Measurements from ENCODE around the gene BNIP1. TPM values are rescaled to one million over a fixed set of nuclear protein-coding genes. Genes with fewer than 3 reads are reported as not detected.

The BNIP1 gene
- total and polyA plus RNA-seq, 2 donors (not counting 3 experiments of a cell fraction or from before 2014, with no cell fraction given): 19.7 to 22.6 TPM

- H3K4me2 ChIP-seq (ENCODE audit: insufficient read depth, low read length): no peak overlapping the region
- H4K20me1 ChIP-seq (replicated peaks; ENCODE audit: control insufficient read depth, extremely low read depth, insufficient read depth, low read length): no peaks in the 10 kb centered on the region
- no peak overlapping the region for H3K4me3 ChIP-seq (replicated peaks in 1 of 3; ENCODE audit: insufficient read depth in 1 of 3, low read depth in 1 of 3, low read length in 3 of 3)
- no peak overlapping the region for H3K27ac ChIP-seq (ENCODE audit: insufficient read depth, low read depth, low read length)
- no peaks in the 10 kb centered on the region for H3K36me3 ChIP-seq (ENCODE audit: control insufficient read depth in 2 of 2, extremely low read depth in 1 of 2, insufficient read depth in 2 of 2, low read length in 2 of 2)
- H3K9me3 ChIP-seq (replicated peaks; ENCODE audit: control insufficient read depth, insufficient read depth, low read length): no peaks in the 10 kb centered on the region
- POLR2A ChIA-PET: no interaction called here
- H3K9ac ChIP-seq (replicated peaks; ENCODE audit: extremely low read depth, insufficient read depth, low read length): no peak overlapping the region
- H2AFZ ChIP-seq (ENCODE audit: low read depth, low read length): no peak overlapping the region
- FAIRE-seq: no peak
- no peak for DNase-seq (ENCODE audit: low read depth, low spot score)
- no peaks in the 10 kb centered on the region for H3K4me1 ChIP-seq (ENCODE audit: control insufficient read depth, extremely low read depth, insufficient read depth, low read length)
- H3K79me2 ChIP-seq (ENCODE audit: control insufficient read depth, insufficient read depth, low read length): no peaks in the 10 kb centered on the region
- dilution Hi-C loops (cut with MboI; ENCODE audit: extremely low pct_ligation_motif_present, low sequenced_read_pairs): no loop called here
- no TSS peak for BruUV-seq (replicated peaks)
- no peak for TF ChIP-seq FOS (IDR thresholded peaks at IDR 0.05; ENCODE audit: borderline replicate concordance, insufficient read depth, low read length)
- TF ChIP-seq MYC (IDR thresholded peaks at IDR 0.05; ENCODE audit: low read depth, low read length): no peak
- no peak for TF ChIP-seq CTCF (IDR thresholded peaks at IDR 0.05; ENCODE audit: extremely low read depth in 1 of 2, insufficient read depth in 1 of 2, low read depth in 1 of 2, low read length in 2 of 2)
- no peak for TF ChIP-seq POLR2A (IDR thresholded peaks at IDR 0.05; ENCODE audit: low read depth, low read length)
- no peak for TF ChIP-seq POLR2AphosphoS5 (IDR thresholded peaks at IDR 0.05; ENCODE audit: insufficient read depth, low read depth, low read length)
- no peak for TF ChIP-seq JUN (IDR thresholded peaks at IDR 0.05; ENCODE audit: borderline replicate concordance, insufficient read depth, insufficient read length, low read depth)
- no peak for TF ChIP-seq EZH2 (IDR thresholded peaks at IDR 0.05; ENCODE audit: borderline replicate concordance, low read depth, low read length, severe bottlenecking)
- no peak for TF ChIP-seq GATA2 (IDR thresholded peaks at IDR 0.05; ENCODE audit: insufficient read depth, insufficient read length, low read depth, low read length)
- TF ChIP-seq MAX (IDR thresholded peaks at IDR 0.05; ENCODE audit: insufficient read depth, insufficient read length): no peak
- H3K27me3 ChIP-seq (ENCODE audit: control insufficient read depth in 2 of 2, insufficient read depth in 2 of 2, low read length in 2 of 2): peaks cover 6 to 9% of the 10 kb centered on the region in 2 experiments
- intact Hi-C loops (cut with micrococcal nuclease): no loop called here
- H3K9me1 ChIP-seq (replicated peaks; ENCODE audit: control insufficient read depth, extremely low read depth, insufficient read depth, low read length): no peaks in the 10 kb centered on the region
- CTCF ChIA-PET: interaction anchor here (1.4 kb wide), 1 partner anchor 13 kb away, joined by 4 read pairs; no protein-coding TSS in a partner anchor
Observed at GRCh38 chr5:173200356-173200755, 56.0 kb downstream of the BNIP1 start.

Data from endothelial cell of umbilical vein (primary cell).